Nucleus accumbens (tissue), 56 donors: ENCODE data around the gene NFIB.

ENCODE experiments used
- DNase-seq, 56 donors: peaks; one replicate each; lab custom pipeline; 2025; lab: John Stamatoyannopoulos, UW

The NFIB gene

DNA sequence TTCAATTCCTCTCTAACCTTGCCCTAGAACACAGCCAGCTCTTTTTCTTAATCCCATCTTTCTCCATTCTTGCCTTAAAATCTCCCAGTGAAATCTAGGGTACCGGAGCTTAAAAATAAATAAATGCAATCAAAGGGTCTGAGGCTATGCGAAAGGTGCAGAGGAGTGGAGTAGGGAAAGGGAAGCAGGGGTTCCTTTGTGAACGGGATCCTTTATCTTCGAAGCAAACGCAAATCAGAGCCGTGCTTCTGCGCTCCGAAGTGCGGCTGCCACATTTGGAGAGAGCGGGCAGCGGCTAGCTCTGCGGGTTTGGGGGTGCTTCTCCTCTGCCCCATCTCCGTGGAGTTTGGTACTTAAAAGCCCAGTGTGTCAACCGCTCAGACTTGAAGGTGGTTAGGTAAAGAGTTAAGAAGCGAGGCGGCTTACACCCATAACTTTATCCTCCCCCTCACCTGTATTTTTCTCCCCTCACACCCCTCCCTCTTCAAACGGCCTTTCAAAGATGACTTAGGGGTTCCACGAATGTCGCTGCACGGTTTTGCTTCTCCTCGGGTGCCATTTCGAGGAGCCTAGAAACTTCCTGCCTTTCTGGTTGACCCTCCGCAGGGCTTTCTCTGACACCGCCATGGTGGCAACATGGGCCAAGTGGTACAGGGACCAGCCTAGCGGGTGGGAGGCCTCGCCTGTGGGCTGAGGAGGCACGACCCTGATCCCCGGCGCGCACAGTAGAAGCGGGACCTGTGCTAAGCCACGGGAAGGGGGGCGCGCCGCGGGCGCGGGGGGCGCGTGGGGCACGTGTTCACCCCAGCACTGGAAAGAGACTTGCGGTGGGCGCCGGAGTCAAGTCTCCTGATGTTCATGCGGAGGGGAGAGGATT, 31.7 kb upstream of the NFIB start:
- DNase-seq: peak in 7 of 56 donors; percentile 13 to 43 (median 30)

DNA sequence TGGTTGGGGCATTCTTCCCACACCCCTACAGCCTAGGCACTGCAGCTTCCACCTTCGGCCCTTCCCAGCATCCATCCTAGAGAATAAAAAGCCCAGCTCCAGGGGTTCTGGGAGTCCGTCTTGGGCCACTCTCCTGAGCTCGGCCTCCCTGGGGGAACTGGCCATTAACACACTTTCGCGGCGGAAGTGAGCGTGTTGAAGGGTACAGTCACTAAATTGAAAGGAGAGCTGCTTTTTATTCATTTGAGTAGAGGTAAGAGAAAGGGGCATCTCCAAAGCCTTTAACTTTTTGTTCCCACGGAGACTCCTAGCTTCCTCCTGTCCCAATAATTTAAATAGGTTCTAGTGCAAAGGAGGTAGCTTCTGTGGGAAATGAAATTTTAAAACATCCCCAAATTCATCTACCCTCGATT, 31.0 kb upstream of the NFIB start:
- peak in 5 of 56 donors; percentile 11 to 33 (median 19) for DNase-seq

DNA sequence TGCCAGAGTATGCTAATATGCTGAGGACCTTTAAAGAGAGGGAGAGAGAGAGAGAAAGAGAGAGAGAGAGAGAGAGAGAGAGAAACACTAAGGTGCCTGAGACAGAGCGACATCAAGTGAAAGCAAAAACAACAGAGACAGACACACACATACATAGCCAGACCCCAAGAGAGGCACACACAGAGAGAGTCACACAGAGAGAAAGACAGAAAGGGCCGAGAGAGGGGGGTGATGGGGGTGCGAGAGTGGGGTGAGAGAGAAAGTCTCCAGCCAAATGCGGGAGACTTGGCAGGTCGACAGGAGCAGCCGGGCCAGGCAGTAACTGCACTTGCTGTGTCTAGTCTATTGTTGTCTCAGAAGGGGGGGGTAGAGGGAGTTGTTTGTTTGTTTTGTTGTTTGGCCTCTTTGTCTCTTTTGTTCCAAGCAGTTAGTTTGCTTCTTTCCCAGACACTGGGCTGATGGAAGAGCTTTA, 30.1 kb upstream of the NFIB start:
- peak in 55 of 56 donors; percentile 22 to 97 (median 87) for DNase-seq

DNA sequence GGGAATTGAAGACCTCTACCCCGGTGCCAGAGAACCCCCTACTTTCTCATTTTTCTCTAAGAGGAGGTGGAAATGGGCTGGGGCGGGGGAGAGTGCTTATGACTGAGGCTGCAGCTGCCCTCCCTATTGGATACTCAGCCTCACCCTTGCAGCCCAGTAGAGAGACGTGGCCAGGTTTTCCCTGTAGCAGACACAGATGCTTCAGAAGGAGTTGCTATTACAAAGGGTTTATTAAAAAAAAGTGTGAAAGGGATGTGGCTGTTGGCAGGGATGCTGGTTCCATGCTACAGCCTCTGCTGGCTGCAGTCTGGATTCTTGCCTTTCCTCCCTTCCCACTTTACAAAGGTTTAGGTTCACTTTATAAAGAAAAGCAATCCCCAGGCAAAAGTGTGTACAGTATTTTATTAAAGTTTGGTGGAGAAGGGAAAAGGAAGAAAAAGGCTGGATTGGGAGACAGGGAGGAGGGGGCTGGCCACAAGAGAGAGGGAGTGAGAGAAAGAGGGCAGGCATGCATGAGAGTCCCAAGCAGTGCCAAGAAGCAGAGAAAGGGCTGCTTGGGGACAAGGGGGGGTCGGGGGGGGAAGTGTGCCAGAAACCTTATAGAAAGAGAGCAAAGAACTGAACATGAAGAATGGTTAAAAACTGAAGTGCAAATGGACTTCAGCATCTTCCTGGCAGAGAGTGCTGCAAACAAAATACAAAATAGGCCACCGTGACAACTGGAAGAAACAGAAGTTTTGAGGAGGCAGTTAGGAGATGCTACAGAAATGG, 29.5 kb upstream of the NFIB start:
- peak in 16 of 56 donors; percentile 17 to 60 (median 38) for DNase-seq

DNA sequence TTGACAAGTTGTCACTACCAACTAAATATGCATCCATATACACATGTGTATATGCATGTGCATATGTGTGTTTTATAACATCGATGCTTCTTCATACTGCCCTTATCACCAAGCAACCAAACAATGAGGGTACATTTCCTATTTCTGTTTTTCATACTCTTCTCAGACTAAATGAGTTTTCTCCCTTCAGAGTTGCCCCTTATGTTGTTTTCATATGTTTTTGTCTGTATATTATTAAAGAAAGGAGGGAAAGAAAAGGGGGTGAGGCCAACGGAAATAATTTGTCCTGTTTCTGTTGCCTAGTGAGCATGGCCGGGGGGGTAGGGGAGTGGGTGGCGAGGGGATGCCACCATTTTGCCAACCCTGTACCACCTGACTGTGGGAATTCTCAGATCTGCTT, 28.8 kb upstream of the NFIB start:
- no peak for DNase-seq

DNA sequence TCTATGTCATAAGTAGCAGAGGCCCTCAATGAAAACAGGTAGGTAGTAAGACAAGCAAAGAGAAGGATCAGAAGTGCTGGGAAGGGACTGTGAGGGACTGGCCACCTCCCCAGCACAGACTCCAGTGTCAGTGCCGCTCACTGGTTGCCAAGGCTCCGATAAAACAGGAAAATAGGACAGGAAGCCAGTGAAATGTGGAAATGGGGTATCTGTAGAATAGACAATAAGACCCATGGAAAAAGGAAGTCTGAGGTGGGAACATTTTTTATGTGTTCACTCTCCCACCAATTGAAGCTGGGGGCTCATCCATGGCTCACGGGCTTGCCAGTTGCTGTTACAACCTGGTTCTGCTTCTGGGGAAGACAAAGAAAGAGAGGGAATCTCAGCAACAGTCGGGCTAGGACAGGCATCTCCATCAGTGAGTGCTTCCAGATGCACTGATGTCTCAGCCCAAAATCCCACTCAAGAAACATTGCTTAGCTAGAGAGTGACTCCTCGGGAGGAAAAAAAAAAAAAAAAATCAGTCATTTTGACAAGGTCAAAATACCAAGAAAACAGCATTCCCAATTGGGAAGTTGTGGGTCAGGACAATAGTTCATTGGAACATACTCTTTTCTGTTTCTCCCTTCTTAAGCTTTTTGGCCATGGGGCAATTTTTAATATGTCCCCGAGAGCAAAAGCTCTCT, 27.6 kb upstream of the NFIB start:
- DNase-seq: no peak

DNA sequence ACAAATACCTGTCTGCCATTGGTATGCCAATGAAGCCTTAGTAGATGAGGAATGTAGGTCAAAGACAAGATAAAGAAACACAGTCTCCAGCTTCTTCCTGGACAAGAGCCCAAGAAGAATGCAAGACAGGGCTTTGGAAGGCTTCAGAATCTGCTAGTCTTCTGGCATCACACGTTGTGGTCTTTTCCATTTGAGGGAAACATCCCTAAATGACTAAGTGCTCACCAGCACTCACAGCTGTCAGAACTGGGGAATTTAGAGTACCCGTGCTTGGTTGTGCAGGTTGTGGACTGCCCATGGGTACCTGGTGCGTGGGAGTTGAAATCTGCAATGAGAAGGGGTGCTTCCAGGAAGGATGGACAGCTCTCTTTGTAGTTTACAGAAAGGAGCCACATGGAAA, 27.1 kb upstream of the NFIB start:
- no peak for DNase-seq

DNA sequence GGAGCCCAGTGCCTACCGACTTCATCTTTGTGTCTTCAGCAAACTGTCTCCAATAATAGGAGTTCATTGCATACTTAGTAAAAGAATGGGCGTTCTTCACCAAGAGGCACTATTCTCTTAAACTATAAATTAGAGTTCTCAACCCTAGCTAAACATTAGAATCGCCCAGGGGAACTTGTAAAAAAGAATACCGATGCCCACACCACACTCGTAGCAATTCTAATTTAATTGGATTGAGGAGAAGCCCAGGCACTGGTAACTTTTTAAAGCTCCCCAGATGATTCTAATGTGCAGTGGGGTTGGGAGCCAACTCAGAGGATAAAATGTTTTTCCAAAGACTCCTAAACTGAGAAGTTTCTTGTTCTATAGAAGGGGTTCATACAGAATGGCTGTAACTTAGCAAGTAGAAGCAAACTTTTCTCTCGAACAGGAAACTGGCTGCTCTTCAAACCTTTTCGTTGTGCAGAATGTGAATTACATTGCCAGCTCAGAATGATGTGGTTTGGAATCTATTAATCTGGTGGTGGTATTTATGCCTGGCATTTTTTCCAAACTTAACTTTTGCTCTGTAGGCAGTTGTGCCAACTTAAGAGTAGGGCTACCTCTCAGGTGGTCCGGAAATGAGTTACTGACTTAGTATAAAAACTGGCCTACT, 26.4 kb upstream of the NFIB start:
- no peak for DNase-seq

DNA sequence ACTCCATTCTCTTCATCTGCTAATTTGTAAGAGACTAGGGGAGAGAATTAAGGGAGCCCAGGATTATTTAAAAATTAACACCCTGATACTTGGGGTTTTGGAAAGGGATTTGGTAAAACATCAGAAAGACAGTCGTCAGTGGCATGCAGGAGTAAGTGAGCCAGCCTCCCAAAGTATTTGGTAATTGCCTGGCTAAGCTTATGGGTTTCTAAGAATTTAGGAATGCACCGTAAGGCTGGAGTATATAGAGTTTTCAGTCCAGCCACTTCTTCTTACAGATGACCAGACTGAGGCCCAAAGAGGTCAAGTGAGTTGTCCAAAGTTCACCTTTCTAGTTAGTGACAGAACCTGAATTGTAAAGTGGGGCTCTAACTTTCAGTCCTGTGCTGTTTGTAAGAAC, 25.8 kb upstream of the NFIB start:
- no peak for DNase-seq

DNA sequence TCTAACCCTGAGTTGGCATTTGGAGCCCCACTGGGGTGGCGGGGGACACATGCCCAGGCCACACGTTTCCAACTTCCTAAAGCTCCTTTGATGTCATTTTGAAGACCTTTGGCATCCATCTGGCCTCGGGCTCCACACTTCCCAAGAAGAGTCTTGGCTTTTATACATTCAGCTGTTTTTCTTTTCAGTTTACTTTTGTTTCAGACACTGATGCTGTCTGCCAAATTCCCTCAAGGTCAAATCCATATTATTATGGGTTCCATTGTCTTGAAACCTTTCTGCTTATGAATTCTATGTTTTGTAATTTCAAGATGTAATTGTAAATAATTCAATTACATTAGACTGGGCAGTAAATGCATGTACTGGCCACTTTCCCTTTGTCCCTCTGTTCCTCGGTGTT, 23.7 kb upstream of the NFIB start:
- DNase-seq: no peak

DNA sequence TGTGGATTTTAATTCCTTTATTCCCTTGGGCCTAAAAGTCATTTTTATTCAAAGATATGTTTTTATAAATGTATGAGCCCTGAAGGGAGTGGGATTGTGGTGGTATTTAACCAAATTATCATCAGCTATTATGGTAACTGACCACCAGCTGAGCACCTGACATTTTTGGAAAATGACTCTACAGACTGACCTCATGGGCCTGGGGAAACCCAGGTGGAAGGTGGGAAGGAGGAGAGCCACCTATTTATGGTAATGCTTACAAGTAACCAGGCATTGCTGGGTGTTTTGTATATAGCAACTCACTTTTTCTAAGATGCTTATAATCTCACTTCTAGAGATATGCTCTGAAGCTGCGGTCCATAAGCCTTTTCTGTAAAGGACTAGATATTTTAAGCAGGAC, 22.3 kb upstream of the NFIB start:
- no peak for DNase-seq

DNA sequence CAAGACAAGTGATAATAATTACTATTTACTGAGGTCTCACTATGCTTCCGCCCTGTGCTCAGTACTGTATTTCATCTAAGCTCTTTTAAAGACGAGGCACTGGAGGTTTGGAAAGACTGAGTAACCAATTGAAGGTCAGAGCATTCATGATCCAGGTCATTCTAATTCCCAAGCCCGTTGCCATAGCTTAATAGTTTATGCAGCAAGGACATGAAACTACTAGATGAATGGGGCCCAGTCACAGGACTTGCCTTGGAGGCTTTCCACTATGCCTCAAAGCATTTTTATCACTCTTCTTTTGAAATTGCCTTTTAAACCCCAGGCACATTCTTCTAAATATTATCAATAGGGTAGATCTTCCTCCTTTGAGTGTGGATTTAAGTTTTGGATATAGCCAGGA, 17.2 kb upstream of the NFIB start:
- peak in 1 of 56 donors; percentile 16 for DNase-seq

DNA sequence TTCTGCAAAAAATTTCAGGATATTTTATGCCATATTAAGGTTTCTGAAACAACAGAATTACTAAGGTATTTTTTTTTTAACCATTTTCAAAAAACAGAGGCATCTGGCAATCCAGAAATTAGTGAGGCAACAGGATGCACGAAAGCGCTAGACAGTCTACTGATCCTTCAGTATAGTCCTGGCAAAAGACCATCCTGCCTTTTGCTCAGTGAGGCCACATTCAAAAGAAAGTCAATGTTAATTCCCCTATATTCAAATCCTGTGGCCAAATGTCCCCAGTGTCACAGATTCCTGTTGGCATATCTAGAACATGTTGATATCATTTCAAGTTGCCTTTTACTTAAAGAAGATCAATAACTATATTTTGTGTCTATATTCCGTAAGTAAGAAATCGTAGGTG, 13.1 kb upstream of the NFIB start:
- DNase-seq: no peak

DNA sequence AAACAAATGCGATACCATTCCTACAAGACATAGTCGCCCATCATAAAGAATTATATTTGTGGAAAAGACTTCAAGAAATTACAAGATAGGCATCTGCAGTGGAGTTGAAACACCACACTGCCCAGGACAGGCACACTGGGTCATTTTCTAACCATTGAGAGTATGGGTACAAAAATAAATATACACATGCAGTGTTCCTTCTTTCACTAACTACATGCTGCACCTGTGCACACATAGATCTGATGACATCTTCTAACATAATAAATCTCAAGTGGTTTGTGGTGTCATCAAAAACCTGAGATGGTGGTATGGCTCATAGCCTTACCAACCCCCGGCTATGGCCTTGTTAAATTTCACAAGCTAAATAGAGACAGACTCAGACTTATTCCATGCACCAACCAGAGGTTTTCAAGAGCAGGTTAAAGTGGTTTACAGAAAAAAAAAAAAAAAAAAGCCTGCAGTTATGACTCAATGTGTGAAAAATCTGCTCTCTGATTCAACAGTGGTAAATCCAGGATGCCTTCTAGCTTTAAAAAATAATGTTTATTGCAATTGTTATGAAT, 12.4 kb upstream of the NFIB start:
- no peak for DNase-seq

DNA sequence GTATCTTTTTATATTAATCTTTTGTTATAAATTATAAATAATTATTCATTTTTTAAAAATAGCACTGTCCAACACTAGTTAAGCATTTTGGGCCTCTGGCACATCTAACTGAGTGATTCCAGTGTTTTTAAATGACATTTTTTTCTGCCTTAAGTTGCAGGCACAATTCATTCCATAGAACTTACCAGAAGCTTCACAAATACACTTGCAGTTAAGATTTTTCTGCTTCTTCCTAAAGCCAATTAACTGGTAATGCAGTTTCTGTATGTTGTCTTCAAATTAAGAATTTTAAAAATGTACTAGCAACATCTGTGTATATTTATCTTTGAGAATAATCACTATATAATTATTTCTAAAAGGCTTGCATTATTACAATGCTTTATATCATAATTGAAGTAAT, 11.2 kb upstream of the NFIB start:
- DNase-seq: no peak

DNA sequence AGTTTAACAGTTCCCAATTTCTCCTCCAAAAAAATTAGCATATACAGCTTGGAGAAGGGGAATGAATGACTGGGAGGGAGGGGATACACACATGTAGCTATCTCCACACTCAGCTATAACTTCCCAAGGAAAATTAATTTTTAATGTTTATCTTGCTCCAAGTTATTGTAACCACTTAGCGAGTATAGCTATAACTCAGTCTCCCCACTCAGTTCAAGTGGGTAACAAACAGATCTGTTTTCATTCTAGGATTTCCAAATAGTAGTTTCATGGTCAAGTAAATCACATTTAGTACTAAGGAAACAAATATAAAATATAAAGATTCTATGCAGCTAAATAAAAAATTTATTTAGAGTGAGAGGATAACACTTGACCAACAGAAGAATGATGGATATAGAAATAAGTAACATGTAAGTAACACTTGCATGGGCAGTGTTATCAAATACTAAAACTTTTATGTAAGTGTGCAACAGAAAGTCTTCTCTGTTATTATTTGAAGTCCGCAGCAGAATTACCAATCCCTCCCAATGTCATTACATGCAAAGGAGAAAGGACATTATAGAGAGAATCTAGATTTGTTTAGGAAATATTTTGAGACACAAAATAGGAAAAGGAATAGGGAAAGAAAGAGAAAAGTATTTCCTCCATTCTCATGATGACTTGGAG, 10.2 kb upstream of the NFIB start:
- DNase-seq: no peak

DNA sequence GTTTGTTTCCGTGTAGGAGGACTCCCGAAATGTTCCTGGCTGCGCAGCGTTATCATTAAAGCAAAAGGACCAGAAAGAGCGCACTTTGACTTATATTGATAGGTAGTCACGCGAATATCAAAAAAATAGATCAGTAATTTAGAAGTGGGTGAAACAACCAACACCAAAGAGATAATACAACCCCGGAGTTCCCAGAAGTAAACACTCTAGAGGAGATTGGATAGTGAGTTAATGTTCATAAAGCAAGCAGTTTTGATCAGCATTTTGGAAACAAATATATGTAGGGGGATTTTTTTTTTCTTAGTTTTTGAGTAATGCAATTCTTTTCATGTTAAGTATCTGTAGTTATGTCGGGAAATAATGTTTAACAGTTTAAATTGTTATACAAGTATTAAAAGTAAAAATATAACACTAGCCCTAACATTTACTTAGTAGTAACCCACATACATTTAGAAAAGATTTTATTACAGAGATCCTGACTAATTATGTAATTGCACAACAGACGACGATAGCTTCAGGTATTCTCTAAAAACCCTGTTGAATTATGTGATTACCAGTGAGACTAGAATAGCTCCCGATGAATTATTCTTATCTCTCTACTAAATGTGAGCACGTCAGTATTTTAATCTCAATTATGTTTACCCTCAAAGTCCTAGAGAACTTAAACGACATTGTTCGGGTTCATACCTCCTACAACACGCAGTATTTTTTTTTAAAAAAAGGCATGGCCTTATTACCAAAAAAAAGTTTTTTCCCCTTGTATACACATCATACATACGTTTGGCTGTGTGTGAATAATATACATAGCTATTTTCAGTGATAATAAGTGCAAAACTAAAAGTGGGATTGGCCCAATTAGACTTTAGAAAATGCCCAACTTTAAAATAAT, 9.4 kb upstream of the NFIB start:
- DNase-seq: no peak

DNA sequence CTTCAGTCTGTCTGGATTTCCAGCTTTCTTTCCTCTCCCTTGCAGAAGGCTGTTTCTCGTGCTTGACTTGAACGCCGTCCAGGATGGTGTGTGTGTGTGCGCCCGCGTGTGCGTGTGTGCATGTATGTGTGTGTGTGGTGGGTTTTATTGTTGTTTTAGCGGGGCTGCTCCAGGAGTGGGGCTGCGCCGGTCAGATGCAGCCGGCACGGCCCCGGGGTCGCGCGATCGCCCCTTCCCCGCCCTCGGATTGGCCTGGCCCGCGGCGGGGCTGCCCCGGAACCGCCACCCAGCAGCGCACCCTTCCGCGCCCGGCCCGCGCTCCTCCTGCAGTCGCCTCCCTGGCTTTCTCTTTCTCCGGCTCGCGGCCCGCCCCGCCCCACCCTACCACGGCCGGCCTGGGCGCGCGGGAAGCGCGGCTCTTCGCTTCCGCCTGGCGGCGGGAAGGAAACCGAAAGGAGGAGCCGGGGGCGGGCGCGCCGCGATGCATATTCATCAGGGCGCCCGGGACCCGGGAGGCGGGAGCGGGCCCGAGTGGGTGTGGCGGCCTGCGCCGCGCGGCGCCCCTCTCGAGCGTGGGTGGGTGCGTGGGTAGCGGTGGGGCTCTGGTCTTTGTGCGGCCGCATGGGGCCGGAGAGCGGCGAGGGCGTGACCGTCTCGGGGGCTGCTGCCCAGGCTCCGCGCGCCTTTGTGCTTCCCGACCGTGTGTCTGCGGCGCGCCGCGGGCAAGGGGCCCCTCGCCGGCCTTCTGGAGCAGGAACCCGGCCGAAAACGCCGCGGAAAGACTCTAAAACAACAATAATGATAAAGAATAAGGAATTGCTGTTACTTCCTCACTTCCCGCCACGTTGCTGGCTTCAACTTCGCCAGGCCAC, 8.5 kb upstream of the NFIB start:
- DNase-seq: peak in 53 of 56 donors; percentile 44 to 95 (median 86)
